ENCODE data around the gene SH2D4B.
A peak's percentile ranks its signal among the peaks of the same experiment; 100 is the strongest.

Gene SH2D4B

GRCh38 chr10:80545258-80545881 is 7.7 kb downstream of the SH2D4B start:
- DNase-seq: no peak

DNA sequence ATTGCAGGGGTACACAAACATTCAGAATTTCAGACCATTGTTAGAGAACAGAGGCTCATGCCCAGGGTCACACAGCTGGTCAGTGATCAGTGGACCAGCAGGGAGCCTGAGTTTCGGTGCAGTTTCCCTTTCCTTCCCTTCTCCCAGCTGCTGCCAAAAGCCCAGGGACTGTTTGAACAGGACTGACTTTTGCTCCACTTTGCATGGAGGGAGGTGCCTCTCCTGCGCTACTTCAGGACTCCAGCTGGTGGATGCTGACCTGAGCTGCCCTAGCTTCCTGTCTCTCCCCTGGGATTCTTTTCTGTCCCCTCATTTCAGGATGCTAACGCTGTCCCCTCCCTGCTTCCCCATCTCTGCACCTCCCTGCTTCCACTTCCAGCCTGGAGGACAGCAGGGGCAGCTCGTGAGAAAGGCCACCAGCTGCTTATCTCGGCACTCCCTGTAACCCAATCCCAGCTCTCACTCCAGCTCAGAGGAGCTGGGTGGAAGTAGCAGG is 14.5 kb downstream of the SH2D4B start:
- DNase-seq: no peak

- DNase-seq: no peak
Observed at GRCh38 chr10:80553436-80553835, 15.7 kb downstream of the SH2D4B start.

DNA sequence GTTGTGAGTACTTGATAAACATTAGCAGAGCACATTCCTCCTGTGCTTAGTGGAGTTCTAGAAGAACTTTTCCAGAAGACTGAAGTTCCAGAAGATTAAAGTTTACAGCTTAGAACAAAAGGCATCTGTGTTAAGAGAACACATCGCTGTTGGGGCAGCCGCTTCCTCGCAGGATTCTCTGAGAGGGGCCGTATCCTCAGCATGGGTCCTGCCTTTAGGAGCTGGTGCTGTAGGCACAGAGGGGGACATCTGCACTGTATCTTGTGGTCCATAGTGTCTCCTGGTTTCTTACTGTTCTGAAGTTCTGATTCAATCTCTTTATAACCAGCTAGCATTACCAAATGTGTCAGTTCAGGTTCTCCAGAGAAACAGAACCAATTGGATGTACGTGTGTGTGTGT is 16.3 kb downstream of the SH2D4B start:
- DNase-seq: no peak

- no peak for DNase-seq
Observed at GRCh38 chr10:80555415-80555814, 17.7 kb downstream of the SH2D4B start.

- no peak for DNase-seq
Observed at GRCh38 chr10:80561950-80562349, 24.2 kb downstream of the SH2D4B start.

DNA sequence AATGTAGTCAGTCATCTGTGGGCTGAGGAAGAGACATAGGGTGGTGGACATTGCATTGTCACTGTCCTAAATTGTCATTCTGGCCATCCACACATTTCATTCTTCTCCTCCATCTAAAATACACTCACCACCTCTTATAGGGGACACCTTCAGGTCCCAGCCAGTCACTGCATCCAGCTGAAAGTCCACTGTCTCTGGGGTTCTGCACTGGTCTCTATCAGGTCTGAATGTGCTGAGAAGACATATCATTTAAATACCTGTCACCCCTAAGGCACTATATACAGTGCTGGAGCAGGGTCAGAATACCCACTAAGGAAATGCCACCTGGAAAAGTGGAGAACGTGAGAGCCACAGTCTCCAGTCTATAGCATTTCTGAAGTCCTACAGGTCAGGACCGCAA is 29.6 kb downstream of the SH2D4B start:
- DNase-seq: no peak

DNA sequence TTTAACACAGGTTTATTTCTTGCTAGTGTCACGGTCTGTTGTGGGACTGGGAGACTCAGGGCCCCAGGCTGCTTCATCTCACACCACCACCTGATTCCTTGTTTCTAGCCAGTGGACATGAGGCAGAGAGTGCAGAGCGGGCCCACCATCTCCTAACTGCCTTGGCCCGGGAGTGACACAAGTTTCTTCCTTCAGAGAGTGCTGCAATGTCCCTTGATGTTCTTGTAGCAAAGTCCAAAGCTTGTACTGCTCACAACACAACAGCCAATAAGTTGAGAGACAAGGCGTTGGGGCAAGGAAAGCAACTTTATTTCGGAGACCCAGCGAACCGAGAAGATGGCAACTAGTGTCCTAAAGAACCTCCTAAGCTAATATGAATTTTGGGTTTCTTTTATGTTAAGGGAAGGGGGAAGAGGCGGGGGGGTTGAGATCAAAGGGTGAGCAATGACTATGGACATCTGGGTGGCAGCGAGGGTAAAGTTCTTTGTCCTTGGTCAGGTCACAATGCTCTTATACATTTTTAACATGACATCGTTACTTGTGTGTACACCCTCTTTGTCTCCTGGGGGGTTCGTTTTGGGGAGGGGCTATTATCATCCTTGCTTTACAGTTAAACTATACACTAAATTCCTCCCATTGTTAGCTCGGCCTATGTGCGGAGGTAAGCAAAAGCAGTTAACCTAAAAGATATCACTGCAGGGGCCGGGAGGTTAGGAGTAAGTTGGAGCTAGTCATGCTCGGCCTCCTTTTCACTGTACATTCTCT is 31.6 kb downstream of the SH2D4B start:
- DNase-seq: no peak

GRCh38 chr10:80571352-80571751 is 33.6 kb downstream of the SH2D4B start:
- DNase-seq: no peak

DNA sequence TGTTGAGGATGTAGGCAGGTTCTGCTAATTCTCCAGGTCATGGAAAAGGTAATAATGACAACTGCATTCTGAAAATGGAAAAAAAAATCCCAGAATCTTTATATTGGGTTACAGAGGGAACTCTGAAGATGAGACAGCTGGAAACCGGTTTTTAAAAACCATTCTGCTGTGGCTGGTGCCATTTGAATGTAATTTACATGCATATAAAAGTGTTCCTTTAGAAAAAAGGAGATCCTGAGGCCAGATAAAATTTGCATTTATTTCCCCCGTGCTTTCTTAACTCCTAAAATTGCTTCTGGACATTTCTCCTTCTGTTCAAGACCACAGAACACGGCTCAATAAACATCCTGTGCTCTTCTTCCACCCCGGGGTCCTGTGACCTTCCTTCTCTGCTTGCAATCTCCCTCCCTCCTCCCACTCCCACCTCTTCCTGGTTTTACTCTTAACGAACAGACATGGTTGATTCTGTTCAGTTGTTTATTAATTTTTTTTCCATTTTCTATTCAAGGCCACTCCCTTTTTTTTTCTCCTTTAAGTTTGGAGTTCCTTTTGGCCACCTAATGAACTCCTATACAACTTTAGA is 41.6 kb downstream of the SH2D4B start:
- DNase-seq: no peak

GRCh38 chr10:80579849-80580637 is 42.3 kb downstream of the SH2D4B start:
- no peak for DNase-seq

DNA sequence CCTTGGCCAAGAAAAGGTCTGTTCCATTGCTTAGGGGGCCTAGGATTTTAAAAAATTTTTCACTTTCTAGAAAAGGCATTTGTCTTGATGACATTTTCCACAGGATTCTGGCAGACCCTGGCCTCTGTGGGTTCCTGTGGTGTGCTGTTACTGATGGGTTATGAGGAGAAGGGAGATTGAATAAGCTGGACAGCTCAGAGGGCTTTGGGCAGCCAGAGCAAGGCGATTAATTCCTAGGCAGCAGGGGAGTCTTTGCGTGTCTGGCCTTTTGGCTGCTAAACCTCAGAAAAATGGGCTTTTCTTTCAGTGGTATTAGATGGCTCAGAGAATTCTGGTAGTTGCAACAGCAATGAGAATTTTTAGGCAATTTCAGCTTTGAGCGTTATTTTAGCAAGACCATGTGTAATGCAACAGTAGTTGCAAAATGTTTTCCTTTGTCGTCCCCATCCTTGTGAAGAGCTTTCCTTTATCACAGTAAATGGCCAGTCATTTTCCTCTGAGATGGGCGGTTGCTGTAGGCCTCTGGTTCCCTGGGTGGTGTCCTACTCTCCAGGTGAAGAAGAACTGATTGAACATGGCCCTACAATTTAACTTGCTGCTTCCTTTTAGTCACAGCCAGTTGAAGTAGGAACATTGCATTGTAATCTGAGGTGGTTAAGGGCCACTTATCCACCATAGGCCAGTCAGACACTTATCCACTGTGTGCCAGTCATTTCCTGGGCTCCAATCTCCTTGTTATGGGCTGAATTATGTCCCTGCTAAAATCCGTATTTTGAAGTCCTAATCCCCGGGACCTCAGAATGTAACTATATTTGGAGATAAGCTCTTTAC is 43.2 kb downstream of the SH2D4B start:
- no peak for DNase-seq

- DNase-seq: no peak
Observed at GRCh38 chr10:80581469-80581835, 43.8 kb downstream of the SH2D4B start.

GRCh38 chr10:80582286-80582960 is 44.7 kb downstream of the SH2D4B start:
- DNase-seq: no peak

GRCh38 chr10:80583685-80584084 is 46.0 kb downstream of the SH2D4B start:
- DNase-seq: no peak

DNA sequence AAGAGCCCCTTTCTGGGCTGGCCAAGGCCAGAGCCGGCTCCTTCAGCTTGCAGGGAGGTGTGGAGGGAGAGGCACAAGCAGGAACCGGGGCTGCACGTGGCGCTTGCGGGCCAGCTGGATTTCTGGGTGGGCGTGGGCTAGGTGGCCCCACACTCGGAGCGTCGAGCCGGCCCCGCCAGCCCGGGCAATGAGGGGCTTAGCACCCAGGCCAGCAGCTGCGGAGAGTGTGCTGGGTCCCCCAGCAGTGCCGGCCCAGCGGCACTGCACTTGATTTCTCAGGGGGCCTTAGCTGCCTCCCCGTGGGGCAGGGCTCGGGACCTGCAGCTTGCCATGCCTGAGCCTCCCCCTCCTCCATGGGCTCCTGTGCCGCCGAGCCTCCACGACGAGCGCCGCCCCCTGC is 48.1 kb downstream of the SH2D4B start:
- no peak for DNase-seq

GRCh38 chr10:80588546-80588945 is 50.8 kb downstream of the SH2D4B start:
- DNase-seq: no peak

GRCh38 chr10:80589726-80590373 is 52.1 kb downstream of the SH2D4B start:
- DNase-seq: no peak

- no peak for DNase-seq
Observed at GRCh38 chr10:80590585-80591125, 53.0 kb downstream of the SH2D4B start.

DNA sequence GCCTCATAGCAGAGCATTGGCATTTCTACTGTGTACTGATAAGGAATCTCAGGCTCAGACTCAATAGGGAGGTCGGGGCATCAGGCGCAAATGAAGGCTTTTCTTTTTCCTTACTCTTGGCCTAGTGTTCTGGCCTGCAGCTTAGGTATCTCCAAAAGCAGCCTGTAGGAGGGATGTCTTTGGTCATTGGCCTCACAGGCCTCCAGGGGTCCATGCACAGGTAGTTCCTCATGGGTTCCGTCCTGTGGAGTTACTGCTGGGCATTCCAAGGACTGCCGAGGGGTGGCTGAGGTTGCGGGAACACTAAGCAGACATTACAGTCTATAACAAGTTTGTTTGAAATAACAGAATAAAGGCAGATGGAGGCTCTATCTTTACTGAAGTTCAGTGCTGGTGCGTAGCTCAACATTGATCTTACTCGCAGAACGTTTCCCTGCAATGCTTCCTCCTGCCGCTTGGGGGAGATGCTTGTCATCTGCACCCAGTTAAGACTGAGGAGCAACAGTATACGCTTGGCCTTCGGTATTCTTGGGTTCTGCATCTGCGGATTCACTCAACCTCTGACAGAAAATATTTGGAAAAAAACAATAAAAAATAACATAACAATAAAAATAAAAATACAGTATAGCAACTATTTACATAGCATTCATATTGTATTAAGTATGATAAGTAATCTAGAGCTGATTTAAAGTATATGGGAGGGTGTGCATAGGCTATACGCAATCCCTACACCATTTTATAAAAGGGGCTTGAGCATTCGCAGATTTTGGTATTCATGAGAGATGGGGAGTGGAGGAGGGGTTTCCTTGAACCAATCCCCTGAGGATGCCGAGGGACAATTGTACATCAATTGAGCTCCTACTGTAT is 58.9 kb downstream of the SH2D4B start:
- peak; percentile 37 for DNase-seq
